ENCODE results near the gene KATNB1.

DNA sequence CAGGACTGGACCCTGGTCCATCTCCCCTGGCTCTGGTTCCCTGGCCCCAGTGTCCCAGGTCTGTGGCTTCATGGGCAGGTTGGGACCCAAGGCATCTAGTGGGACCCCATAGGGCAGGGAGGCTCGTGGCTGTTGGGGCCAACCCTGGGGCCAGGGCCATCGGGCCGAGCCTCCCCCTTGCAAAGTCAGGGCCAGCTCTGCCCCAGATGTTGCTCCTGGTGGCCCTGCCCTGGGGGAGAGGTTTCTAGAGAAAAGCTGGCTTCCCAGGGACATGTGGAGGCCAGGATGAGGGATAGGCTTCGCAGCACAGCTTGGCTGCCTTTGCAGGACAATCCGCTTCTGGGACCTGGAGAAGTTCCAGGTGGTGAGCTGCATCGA is 16.6 kb downstream of the KATNB1 start:
- TF ChIP-seq, protein P1, sequence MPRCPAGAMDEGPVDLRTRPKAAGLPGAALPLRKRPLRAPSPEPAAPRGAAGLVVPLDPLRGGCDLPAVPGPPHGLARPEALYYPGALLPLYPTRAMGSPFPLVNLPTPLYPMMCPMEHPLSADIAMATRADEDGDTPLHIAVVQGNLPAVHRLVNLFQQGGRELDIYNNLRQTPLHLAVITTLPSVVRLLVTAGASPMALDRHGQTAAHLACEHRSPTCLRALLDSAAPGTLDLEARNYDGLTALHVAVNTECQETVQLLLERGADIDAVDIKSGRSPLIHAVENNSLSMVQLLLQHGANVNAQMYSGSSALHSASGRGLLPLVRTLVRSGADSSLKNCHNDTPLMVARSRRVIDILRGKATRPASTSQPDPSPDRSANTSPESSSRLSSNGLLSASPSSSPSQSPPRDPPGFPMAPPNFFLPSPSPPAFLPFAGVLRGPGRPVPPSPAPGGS (IDR thresholded peaks at IDR 0.05): no peak
- TF ChIP-seq, protein P2, sequence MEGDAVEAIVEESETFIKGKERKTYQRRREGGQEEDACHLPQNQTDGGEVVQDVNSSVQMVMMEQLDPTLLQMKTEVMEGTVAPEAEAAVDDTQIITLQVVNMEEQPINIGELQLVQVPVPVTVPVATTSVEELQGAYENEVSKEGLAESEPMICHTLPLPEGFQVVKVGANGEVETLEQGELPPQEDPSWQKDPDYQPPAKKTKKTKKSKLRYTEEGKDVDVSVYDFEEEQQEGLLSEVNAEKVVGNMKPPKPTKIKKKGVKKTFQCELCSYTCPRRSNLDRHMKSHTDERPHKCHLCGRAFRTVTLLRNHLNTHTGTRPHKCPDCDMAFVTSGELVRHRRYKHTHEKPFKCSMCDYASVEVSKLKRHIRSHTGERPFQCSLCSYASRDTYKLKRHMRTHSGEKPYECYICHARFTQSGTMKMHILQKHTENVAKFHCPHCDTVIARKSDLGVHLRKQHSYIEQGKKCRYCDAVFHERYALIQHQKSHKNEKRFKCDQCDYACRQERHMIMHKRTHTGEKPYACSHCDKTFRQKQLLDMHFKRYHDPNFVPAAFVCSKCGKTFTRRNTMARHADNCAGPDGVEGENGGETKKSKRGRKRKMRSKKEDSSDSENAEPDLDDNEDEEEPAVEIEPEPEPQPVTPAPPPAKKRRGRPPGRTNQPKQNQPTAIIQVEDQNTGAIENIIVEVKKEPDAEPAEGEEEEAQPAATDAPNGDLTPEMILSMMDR (IDR thresholded peaks at IDR 0.05): no peak
- TF ChIP-seq POLR2A (IDR thresholded peaks at IDR 0.05; ENCODE audit: low read length): no peak
- no peak for TF ChIP-seq EP300 (IDR thresholded peaks at IDR 0.05)
- TF ChIP-seq SMC3 (IDR thresholded peaks at IDR 0.05): no peak
- no peak for TF ChIP-seq RAD21 (conservative IDR thresholded peaks at IDR 0.05 in 1 of 2, IDR thresholded peaks at IDR 0.05 in 1 of 2)
- TF ChIP-seq, protein P3, sequence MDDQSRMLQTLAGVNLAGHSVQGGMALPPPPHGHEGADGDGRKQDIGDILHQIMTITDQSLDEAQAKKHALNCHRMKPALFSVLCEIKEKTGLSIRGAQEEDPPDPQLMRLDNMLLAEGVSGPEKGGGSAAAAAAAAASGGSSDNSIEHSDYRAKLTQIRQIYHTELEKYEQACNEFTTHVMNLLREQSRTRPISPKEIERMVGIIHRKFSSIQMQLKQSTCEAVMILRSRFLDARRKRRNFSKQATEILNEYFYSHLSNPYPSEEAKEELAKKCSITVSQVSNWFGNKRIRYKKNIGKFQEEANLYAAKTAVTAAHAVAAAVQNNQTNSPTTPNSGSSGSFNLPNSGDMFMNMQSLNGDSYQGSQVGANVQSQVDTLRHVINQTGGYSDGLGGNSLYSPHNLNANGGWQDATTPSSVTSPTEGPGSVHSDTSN (IDR thresholded peaks at IDR 0.05): no peak
- TF ChIP-seq MYC (IDR thresholded peaks at IDR 0.05; ENCODE audit: borderline replicate concordance, low read length): no peak
- no peak for TF ChIP-seq RNF2 (IDR thresholded peaks at IDR 0.05; ENCODE audit: borderline replicate concordance, low read depth)
- TF ChIP-seq CEBPB (IDR thresholded peaks at IDR 0.05): no peak
- no peak for TF ChIP-seq CBX2 (IDR thresholded peaks at IDR 0.05; ENCODE audit: borderline replicate concordance, low read depth)
- TF ChIP-seq BHLHE40 (IDR thresholded peaks at IDR 0.05; ENCODE audit: low read depth, low read length): no peak

All from A549 (cell line).